Aorta (tissue), 5 donors: ENCODE measurements around the gene NHP2. TPM values are rescaled to one million over a fixed set of nuclear protein-coding genes. Genes with fewer than 3 reads are reported as not detected.
A peak's percentile ranks its signal among the peaks of the same experiment; 100 is the strongest.
"Not testable (repeated sequence)": the region's sequence is repeated elsewhere in the genome, so short reads cannot be mapped to it uniquely, and the experiment has no call there.

ENCODE experiments used
- ATAC-seq: fragments of 200-7000 bp; cut with Tn5 transposase; one replicate; pipeline ENCODE4 v1.9.1; 2022; ENCODE audit warnings: moderate library complexity; ENCODE audit not compliant: low FRiP score
- DNase-seq, 2 donors: peaks; one replicate each; pipeline ENCODE4 v3.0.0-alpha.2; 2020
- H3K27ac ChIP-seq, 2 donors: one replicate each; pipeline ENCODE4 v1.5.1; 2013; ENCODE audit warnings: low read length in 2 of 2, mild to moderate bottlenecking in 2 of 2, moderate library complexity in 2 of 2, control low read depth in 1 of 2, inconsistent platforms in 1 of 2, low read depth in 1 of 2
- H3K27me3 ChIP-seq, 2 donors: one replicate each; pipeline ENCODE4 v1.6.1; 2013; ENCODE audit warnings: control low read depth in 1 of 2, low read length in 1 of 2, mild to moderate bottlenecking in 1 of 2, moderate library complexity in 1 of 2; ENCODE audit not compliant: insufficient read depth in 2 of 2, control insufficient read depth in 1 of 2
- H3K36me3 ChIP-seq, 2 donors: one replicate each; pipeline ENCODE4 v1.6.1; 2013; ENCODE audit warnings: control low read depth in 1 of 2, low read length in 1 of 2, mild to moderate bottlenecking in 1 of 2; ENCODE audit not compliant: insufficient read depth in 2 of 2, control insufficient read depth in 1 of 2
- H3K4me1 ChIP-seq, 2 donors: one replicate each; pipeline ENCODE4 v1.6.1; 2013; ENCODE audit warnings: low read length in 2 of 2, control low read depth in 1 of 2, mild to moderate bottlenecking in 1 of 2, moderate library complexity in 1 of 2; ENCODE audit not compliant: insufficient read depth in 2 of 2, control insufficient read depth in 1 of 2
- H3K4me3 ChIP-seq, 2 donors: one replicate each; pipeline ENCODE4 v1.5.1; 2013; ENCODE audit warnings: low read length in 2 of 2, control low read depth in 1 of 2, mild to moderate bottlenecking in 1 of 2
- H3K9me3 ChIP-seq: one replicate; pipeline ENCODE4 v1.6.1; 2013; ENCODE audit warnings: mild to moderate bottlenecking, low read length; ENCODE audit not compliant: control insufficient read depth
- WGBS, 2 donors: extraction: QIAGEN DNeasy Blood & Tissue Kit; methylation state at CpG; one replicate each; pipeline ENCODE4 v1.1.7; 2013; 5-methylcytosine and 5-hydroxymethylcytosine counted together
- intact Hi-C, 2 donors: fragments of 100-400 bp; cut with DNase I; formaldehyde crosslinking; loops; one replicate each; pipeline versions ENCODE4 v1.14.2 to v1.15.0; 2022
- long read RNA-seq, 2 donors: library from polyadenylated mRNA; unstranded; transcript quantifications; one replicate each; pipeline ENCODE4 v2.0.0, GENCODE V29; 2020 to 2021
- polyA plus RNA-seq, 2 donors: library from polyadenylated mRNA; stranded (reverse); fragments of 200-250 nt; gene quantifications; one replicate each; pipeline ENCODE4 v1.2.3, GENCODE V29; 2013
- total RNA-seq, 2 donors: library from RNA; stranded (reverse); fragmentation: NEBNext Ultra II Directional; extraction: Animal tissue kit (Norgen Biotek cat#: 25700); gene quantifications; one replicate each; pipeline ENCODE4 v1.2.1, GENCODE V29; 2021
- donor health status: healthy with polysubstance abuse.
- donor health status: Bipolar disorder and iron deficiency.
- donor health status: DM: no; HTN: no; CAD: no.
- donor health status: DM: no; HTN: no; CAD: no.
- donor health status: DM: yes; HTN: yes; CAD: no.

Gene NHP2
- total RNA-seq (10 to 100 TPM; 55.7 to 70.6 TPM), polyA plus RNA-seq (100 to 1,000 TPM in 1 of 2 donors, 10 to 100 TPM in 1; 96.2 to 130 TPM)
- long read RNA-seq, donor 1, transcript NHP2-201 (4 exons, 865 nt) = major isoform, 39 of 45 reads
- long read RNA-seq, donor 1, partial matches to known transcripts = 1 of 45 reads
- long read RNA-seq, donor 1, other reads (novel, unspliced or antisense) = 0 of 45 reads
- long read RNA-seq, donor 2, transcript NHP2-201 (4 exons, 865 nt) = major isoform, 29 of 31 reads
- long read RNA-seq, donor 2, partial matches to known transcripts = 0 of 31 reads
- long read RNA-seq, donor 2, other reads (novel, unspliced or antisense) = 1 of 31 reads

GRCh38 chr5:178153530-178154340 lies at the start of gene NHP2:
Gene NHP2 (minus strand): TSS chr5:178153885. CDS start chr5:178153817, 68 bp downstream.
- DNase-seq = peak; percentile 99
- peak within 1 kb of the TSS in 1 of 2 donors; percentile 38 for H3K27ac ChIP-seq
- peak; percentile 99 for ATAC-seq
- intact Hi-C loops = loop anchor here in 1 of 2 donors (5.0 kb wide), 1 partner anchor 54 kb away; no protein-coding TSS in a partner anchor
- H3K4me3 ChIP-seq = peak within 1 kb of the TSS; percentile 20 to 60
- peaks cover 0 to 2% of the 10 kb centered on the region in 2 donors for H3K36me3 ChIP-seq
- H3K27me3 ChIP-seq = no peaks in the 10 kb centered on the region
- 2% methylated on average over 67 to 68 of the region's 68 CpGs for WGBS, 2 donors
- no peaks in the 10 kb centered on the region for H3K4me1 ChIP-seq
- H3K9me3 ChIP-seq = no peaks in the 10 kb centered on the region

- H3K4me3 ChIP-seq = no peak overlapping the region
- intact Hi-C loops = no loop called here
- H3K27ac ChIP-seq = no peak overlapping the region
- 96% methylated on average over 10 of the region's 10 CpGs for WGBS, 2 donors
- peaks cover 3 to 6% of the 10 kb centered on the region in 2 donors for H3K4me1 ChIP-seq
- peaks cover 0 to 3% of the 10 kb centered on the region in 2 donors for H3K36me3 ChIP-seq
- H3K9me3 ChIP-seq = no peaks in the 10 kb centered on the region
- H3K27me3 ChIP-seq = peaks cover 0 to 1% of the 10 kb centered on the region in 2 donors
- ATAC-seq (no peak), DNase-seq (no peak)
Measured at GRCh38 chr5:178202541-178202940, 48.9 kb upstream of the NHP2 start.

GRCh38 chr5:178201927-178202235 lies 48.2 kb upstream of the NHP2 start:
- H3K36me3 ChIP-seq = no peaks in the 10 kb centered on the region
- no peaks in the 10 kb centered on the region for H3K9me3 ChIP-seq
- DNase-seq = no peak
- H3K27ac ChIP-seq = no peak overlapping the region
- peaks cover 0 to 1% of the 10 kb centered on the region in 2 donors for H3K27me3 ChIP-seq
- intact Hi-C loops = no loop called here
- H3K4me3 ChIP-seq = no peak overlapping the region
- ATAC-seq = no peak
- WGBS, 2 donors = 32 to 36% methylated on average over 2 of the region's 2 CpGs
- peaks cover 3 to 6% of the 10 kb centered on the region in 2 donors for H3K4me1 ChIP-seq

GRCh38 chr5:178201221-178201926 lies 47.7 kb upstream of the NHP2 start:
- peak in 1 of 2 donors; percentile 6 for DNase-seq
- 86 to 87% methylated on average over 14 of the region's 14 CpGs for WGBS, 2 donors
- intact Hi-C loops = no loop called here

GRCh38 chr5:178199581-178200434 lies 46.1 kb upstream of the NHP2 start:
- H3K4me3 ChIP-seq = no peak overlapping the region
- no peaks in the 10 kb centered on the region for H3K4me1 ChIP-seq
- H3K27me3 ChIP-seq = peaks cover 0 to 1% of the 10 kb centered on the region in 2 donors
- H3K27ac ChIP-seq = no peak overlapping the region
- WGBS, 2 donors = 83 to 85% methylated on average over 12 of the region's 12 CpGs
- no peaks in the 10 kb centered on the region for H3K36me3 ChIP-seq
- no peaks in the 10 kb centered on the region for H3K9me3 ChIP-seq
- intact Hi-C loops = no loop called here
- no peak for ATAC-seq
- DNase-seq = peak in 1 of 2 donors; percentile 16

More at GRCh38 chr5:178201221-178201926, 47.7 kb upstream of the NHP2 start:
- Histone ChIP-seq H3K27ac (no peak overlapping the region), H3K4me3 (no peak overlapping the region), H3K4me1 (peaks cover 2 to 6% of the 10 kb centered on the region in 2 donors), H3K9me3 (no peaks in the 10 kb centered on the region), H3K36me3 (no peaks in the 10 kb centered on the region), H3K27me3 (peaks cover 0 to 1% of the 10 kb centered on the region in 2 donors)
- no peak for ATAC-seq

GRCh38 chr5:178198706-178199105 lies 45.0 kb upstream of the NHP2 start:
- Histone ChIP-seq H3K9me3 (no peaks in the 10 kb centered on the region), H3K36me3 (no peaks in the 10 kb centered on the region), H3K27me3 (no peaks in the 10 kb centered on the region), H3K4me3 (no peak overlapping the region), H3K4me1 (no peaks in the 10 kb centered on the region), H3K27ac (no peak overlapping the region)
- WGBS, 2 donors = 87 to 88% methylated on average over 10 to 11 of the region's 11 CpGs
- ATAC-seq (no peak), DNase-seq (no peak)
- intact Hi-C loops = no loop called here

GRCh38 chr5:178198151-178198550 lies 44.5 kb upstream of the NHP2 start:
- H3K4me1 ChIP-seq, H3K9me3 ChIP-seq, ATAC-seq, H3K27ac ChIP-seq, H3K36me3 ChIP-seq, H3K27me3 ChIP-seq, H3K4me3 ChIP-seq, intact Hi-C loops, DNase-seq: not testable (repeated sequence)
- 73 to 86% methylated on average over 11 of the region's 11 CpGs for WGBS, 2 donors

GRCh38 chr5:178196986-178197385 lies 43.3 kb upstream of the NHP2 start:
- H3K27ac ChIP-seq = no peak overlapping the region
- intact Hi-C loops = no loop called here
- H3K36me3 ChIP-seq = no peaks in the 10 kb centered on the region
- no peak overlapping the region for H3K4me3 ChIP-seq
- WGBS, 2 donors = 79 to 84% methylated on average over 8 of the region's 8 CpGs
- DNase-seq (no peak), ATAC-seq (no peak)
- H3K9me3 ChIP-seq = no peaks in the 10 kb centered on the region
- H3K27me3 ChIP-seq = no peaks in the 10 kb centered on the region
- no peaks in the 10 kb centered on the region for H3K4me1 ChIP-seq
